MCF 10A (cell line): ENCODE results near the gene APC2. TPM values are rescaled to one million over a fixed set of nuclear protein-coding genes. Genes with fewer than 3 reads are reported as not detected.

Experiments used
- BruUV-seq: library from RNA; stranded (reverse); fragments of 400-500 nt; replicated peaks from 2 replicates; lab custom pipeline; 2021; lab: Mats Ljungman, UMichigan
- CTCF ChIA-PET: fragments of 300-600 bp; sonication (Branson Sonifier 250); formaldehyde crosslinking; extraction: SDS; loops from one replicate; lab custom pipeline; 2021; ENCODE audit warnings: antibody characterized with exemption, inconsistent platforms; lab: Yijun Ruan, JAX
- POLR2A ChIA-PET: fragments of 300-600, 350-650 bp; sonication (Branson Sonifier 250); formaldehyde crosslinking; extraction: SDS; loops from one replicate; lab custom pipeline; 2020; ENCODE audit warnings: antibody characterized with exemption, inconsistent platforms; lab: Yijun Ruan, JAX
- DNase-seq: peaks from one replicate; pipeline ENCODE4 v3.0.0-alpha.2; 2018; ENCODE audit not compliant: unreplicated experiment
- H3K27ac Mint-ChIP-seq: one replicate; pipeline ENCODE4 v1.8.0; 2022; ENCODE audit warnings: mild to moderate bottlenecking, low read depth, mixed read lengths; ENCODE audit not compliant: unreplicated experiment
- H3K27me3 Mint-ChIP-seq: one replicate; pipeline ENCODE4 v1.8.0; 2022; ENCODE audit warnings: mixed read lengths; ENCODE audit not compliant: insufficient read depth, unreplicated experiment
- H3K36me3 Mint-ChIP-seq: one replicate; pipeline ENCODE4 v1.8.0; 2022; ENCODE audit warnings: mild to moderate bottlenecking, moderate library complexity, mixed read lengths; ENCODE audit not compliant: insufficient read depth, unreplicated experiment
- H3K4me1 Mint-ChIP-seq: one replicate; pipeline ENCODE4 v1.8.0; 2022; ENCODE audit warnings: mixed read lengths; ENCODE audit not compliant: insufficient read depth, unreplicated experiment
- H3K4me3 Mint-ChIP-seq: one replicate; pipeline ENCODE4 v1.8.0; 2022; ENCODE audit warnings: mild to moderate bottlenecking, moderate library complexity, mixed read lengths; ENCODE audit not compliant: unreplicated experiment
- H3K9me3 Mint-ChIP-seq: one replicate; pipeline ENCODE4 v1.8.0; 2022; ENCODE audit warnings: mixed read lengths; ENCODE audit not compliant: unreplicated experiment
- CTCF ChIP-seq: fragments of 200-600 bp; IDR thresholded peaks from one replicate; pipeline ENCODE4 v1.8.0; 2022; ENCODE audit warnings: antibody characterized with exemption, mild to moderate bottlenecking; ENCODE audit not compliant: unreplicated experiment
- intact Hi-C: fragments of 100-400 bp; cut with micrococcal nuclease; formaldehyde crosslinking; loops from 2 replicates; pipeline ENCODE4 v1.14.1; 2022
- total RNA-seq: library from RNA; stranded (reverse); gene quantifications from 2 replicates; pipeline ENCODE4 v1.2.3, GENCODE V29; 2022

The APC2 gene
- total RNA-seq, 1 experiment from 2014 or later, result 0.23 TPM

- Mint-ChIP-seq H3K4me3 (no peak overlapping the region), H3K27me3 (no peaks in the 10 kb centered on the region), H3K4me1 (peaks cover 9% of the 10 kb centered on the region), H3K27ac (peak overlapping the region; percentile 55), H3K36me3 (peaks cover 23% of the 10 kb centered on the region), H3K9me3 (no peaks in the 10 kb centered on the region)
- intact Hi-C loops, result no loop called here
- no TSS peak for BruUV-seq
- POLR2A ChIA-PET, result interaction anchor here (0.7 kb wide), 1 partner anchor 15 kb away, joined by 3 read pairs; the partner anchor contains the start of gene REEP6
- TF ChIP-seq CTCF, result no peak
- no peak for DNase-seq
- CTCF ChIA-PET, result no interaction called here
Observed at GRCh38 chr19:1505991-1506881, 56.3 kb downstream of the APC2 start.

GRCh38 chr19:1507192-1507660, 57.3 kb downstream of the APC2 start:
- Mint-ChIP-seq H3K36me3 (peaks cover 23% of the 10 kb centered on the region), H3K4me1 (peaks cover 9% of the 10 kb centered on the region), H3K4me3 (peak overlapping the region; percentile 91), H3K27me3 (no peaks in the 10 kb centered on the region), H3K27ac (peak overlapping the region; percentile 99), H3K9me3 (no peaks in the 10 kb centered on the region)
- no peak for TF ChIP-seq CTCF
- intact Hi-C loops, result no loop called here
- ChIA-PET POLR2A (no interaction called here), CTCF (no interaction called here)
- DNase-seq, result no peak
- BruUV-seq, result no TSS peak

- BruUV-seq, result no TSS peak
- H3K27me3 Mint-ChIP-seq, result no peaks in the 10 kb centered on the region
- intact Hi-C loops, result no loop called here
- peak overlapping the region; percentile 91 for H3K4me3 Mint-ChIP-seq
- H3K4me1 Mint-ChIP-seq, result peaks cover 9% of the 10 kb centered on the region
- ChIA-PET CTCF (interaction anchor here (0.8 kb wide), 1 partner anchor 164 kb away, joined by 3 read pairs; no protein-coding TSS in a partner anchor), POLR2A (interaction anchor here (0.6 kb wide), 1 partner anchor 67 kb away, joined by 3 read pairs; no protein-coding TSS in a partner anchor)
- TF ChIP-seq CTCF, result no peak
- peak overlapping the region; percentile 99 for H3K27ac Mint-ChIP-seq
- no peaks in the 10 kb centered on the region for H3K9me3 Mint-ChIP-seq
- DNase-seq, result peak; percentile 97
- H3K36me3 Mint-ChIP-seq, result peaks cover 23% of the 10 kb centered on the region
Observed at GRCh38 chr19:1507763-1508506, 58.0 kb downstream of the APC2 start.

- intact Hi-C loops, result no loop called here
- CTCF ChIA-PET, result interaction anchor here (0.8 kb wide), 1 partner anchor 163 kb away, joined by 3 read pairs; no protein-coding TSS in a partner anchor
- Mint-ChIP-seq H3K27me3 (no peaks in the 10 kb centered on the region), H3K4me1 (peaks cover 9% of the 10 kb centered on the region), H3K36me3 (peaks cover 23% of the 10 kb centered on the region), H3K27ac (peak overlapping the region; percentile 99), H3K9me3 (no peaks in the 10 kb centered on the region), H3K4me3 (peak overlapping the region; percentile 35)
- BruUV-seq, result no TSS peak
- no peak for DNase-seq
- POLR2A ChIA-PET, result interaction anchor here (0.6 kb wide), 1 partner anchor 67 kb away, joined by 3 read pairs; no protein-coding TSS in a partner anchor
- TF ChIP-seq CTCF, result no peak
Observed at GRCh38 chr19:1508507-1508856, 58.6 kb downstream of the APC2 start.
